Measurements from ENCODE around the gene RGMA.

Gene RGMA

DNA sequence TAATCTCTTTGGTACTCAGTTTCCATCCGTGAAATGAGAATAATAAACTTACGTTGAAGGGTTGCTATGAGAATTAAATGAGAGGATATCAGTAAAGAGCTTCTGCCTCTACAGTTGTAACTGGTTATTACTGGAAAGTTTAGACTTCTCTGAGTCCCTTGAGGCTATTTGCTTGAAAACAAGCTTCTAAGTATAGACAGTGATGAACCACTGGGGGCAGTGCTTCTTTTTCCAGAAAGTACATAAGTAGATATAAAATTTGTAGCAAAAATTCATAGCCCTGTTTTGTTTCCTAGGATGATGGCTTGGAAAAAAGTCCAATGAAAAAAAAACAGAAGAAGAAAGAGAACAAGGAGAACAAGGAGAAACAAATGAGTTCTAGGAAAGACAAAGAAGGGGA lies 87.1 kb downstream of the RGMA start:
- TF ChIP-seq, protein P1, sequence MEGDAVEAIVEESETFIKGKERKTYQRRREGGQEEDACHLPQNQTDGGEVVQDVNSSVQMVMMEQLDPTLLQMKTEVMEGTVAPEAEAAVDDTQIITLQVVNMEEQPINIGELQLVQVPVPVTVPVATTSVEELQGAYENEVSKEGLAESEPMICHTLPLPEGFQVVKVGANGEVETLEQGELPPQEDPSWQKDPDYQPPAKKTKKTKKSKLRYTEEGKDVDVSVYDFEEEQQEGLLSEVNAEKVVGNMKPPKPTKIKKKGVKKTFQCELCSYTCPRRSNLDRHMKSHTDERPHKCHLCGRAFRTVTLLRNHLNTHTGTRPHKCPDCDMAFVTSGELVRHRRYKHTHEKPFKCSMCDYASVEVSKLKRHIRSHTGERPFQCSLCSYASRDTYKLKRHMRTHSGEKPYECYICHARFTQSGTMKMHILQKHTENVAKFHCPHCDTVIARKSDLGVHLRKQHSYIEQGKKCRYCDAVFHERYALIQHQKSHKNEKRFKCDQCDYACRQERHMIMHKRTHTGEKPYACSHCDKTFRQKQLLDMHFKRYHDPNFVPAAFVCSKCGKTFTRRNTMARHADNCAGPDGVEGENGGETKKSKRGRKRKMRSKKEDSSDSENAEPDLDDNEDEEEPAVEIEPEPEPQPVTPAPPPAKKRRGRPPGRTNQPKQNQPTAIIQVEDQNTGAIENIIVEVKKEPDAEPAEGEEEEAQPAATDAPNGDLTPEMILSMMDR (conservative IDR thresholded peaks at IDR 0.05; ENCODE audit: low read depth): 0 out of 2 replicates have a peak, but pooled peaks have one; percentile 19
- no peak for DNase-seq (ENCODE audit: low spot score)
- POLR2A ChIA-PET (ENCODE audit: low non-redundant PET): no interaction called here
- CTCF ChIA-PET: interaction anchor here (0.6 kb wide), 1 partner anchor 527 kb away, joined by 3 read pairs; no protein-coding TSS in a partner anchor
- no peak overlapping the region for H3K27ac ChIP-seq

DNA sequence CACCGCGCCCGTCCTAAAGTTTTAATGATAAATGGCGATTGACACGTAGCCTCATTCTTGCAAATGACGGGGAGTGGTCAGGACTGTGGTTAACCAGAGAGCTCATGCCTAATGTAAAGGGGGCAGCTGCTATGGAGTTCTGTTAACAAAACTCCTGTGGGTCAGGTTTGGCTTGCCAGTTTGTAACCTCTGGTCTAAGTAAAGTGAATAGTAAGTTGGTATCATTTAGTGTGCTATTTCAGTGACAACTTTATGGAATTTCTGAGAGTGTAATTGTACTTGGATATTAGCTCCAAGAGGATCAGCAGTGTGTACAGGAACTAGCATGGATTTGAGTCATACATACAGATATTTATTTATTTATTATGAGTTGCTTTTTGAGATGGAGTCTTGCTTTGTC lies 87.9 kb downstream of the RGMA start:
- TF ChIP-seq, protein P1 (conservative IDR thresholded peaks at IDR 0.05; ENCODE audit: low read depth): no peak
- no peak overlapping the region for H3K27ac ChIP-seq
- POLR2A ChIA-PET (ENCODE audit: low non-redundant PET): no interaction called here
- DNase-seq (ENCODE audit: low spot score): no peak
- CTCF ChIA-PET: no interaction called here

- ChIA-PET POLR2A (ENCODE audit: low non-redundant PET) (no interaction called here), CTCF (interaction anchor here (0.6 kb wide), 1 partner anchor 772 kb away, joined by 3 read pairs; no protein-coding TSS in a partner anchor)
- no peak for DNase-seq (ENCODE audit: low spot score)
- TF ChIP-seq, protein P1 (conservative IDR thresholded peaks at IDR 0.05; ENCODE audit: low read depth): no peak
- no peak overlapping the region for H3K27ac ChIP-seq
Measured at GRCh38 chr15:92997821-92998220, 91.2 kb downstream of the RGMA start.

DNA sequence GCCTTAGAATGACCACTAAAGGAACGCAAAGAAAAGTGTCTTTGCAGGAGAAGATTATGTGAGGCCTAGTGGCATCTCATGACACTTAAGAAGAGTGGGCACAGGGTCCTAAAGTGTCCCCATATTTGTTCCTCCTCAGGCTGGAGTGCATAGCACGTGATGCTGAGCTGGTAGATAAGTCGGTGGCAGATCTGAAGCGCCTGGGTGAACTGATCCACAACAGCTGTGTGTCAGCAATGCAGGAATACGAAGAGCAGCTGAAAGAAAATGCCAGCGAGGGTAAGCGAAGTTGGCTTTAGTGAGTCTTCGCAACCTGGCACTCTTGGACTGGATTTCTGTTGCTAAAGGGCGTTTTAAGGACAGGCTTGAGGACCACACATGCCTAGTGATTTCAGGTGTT lies 96.3 kb downstream of the RGMA start:
- ChIA-PET CTCF (interaction anchor here (0.5 kb wide), 1 partner anchor 17 kb away, joined by 3 read pairs; no protein-coding TSS in a partner anchor), POLR2A (ENCODE audit: low non-redundant PET) (no interaction called here)
- no peak for DNase-seq (ENCODE audit: low spot score)
- TF ChIP-seq, protein P1 (conservative IDR thresholded peaks at IDR 0.05; ENCODE audit: low read depth): no peak
- H3K27ac ChIP-seq: no peak overlapping the region

GRCh38 chr15:92990031-92990430 lies 99.0 kb downstream of the RGMA start:
- POLR2A ChIA-PET (ENCODE audit: low non-redundant PET): no interaction called here
- H3K27ac ChIP-seq: no peak overlapping the region
- TF ChIP-seq, protein P1 (conservative IDR thresholded peaks at IDR 0.05; ENCODE audit: low read depth): no peak
- DNase-seq (ENCODE audit: low spot score): no peak
- CTCF ChIA-PET: interaction anchor here (0.5 kb wide), 1 partner anchor 13 kb away, joined by 4 read pairs; no protein-coding TSS in a partner anchor

DNA sequence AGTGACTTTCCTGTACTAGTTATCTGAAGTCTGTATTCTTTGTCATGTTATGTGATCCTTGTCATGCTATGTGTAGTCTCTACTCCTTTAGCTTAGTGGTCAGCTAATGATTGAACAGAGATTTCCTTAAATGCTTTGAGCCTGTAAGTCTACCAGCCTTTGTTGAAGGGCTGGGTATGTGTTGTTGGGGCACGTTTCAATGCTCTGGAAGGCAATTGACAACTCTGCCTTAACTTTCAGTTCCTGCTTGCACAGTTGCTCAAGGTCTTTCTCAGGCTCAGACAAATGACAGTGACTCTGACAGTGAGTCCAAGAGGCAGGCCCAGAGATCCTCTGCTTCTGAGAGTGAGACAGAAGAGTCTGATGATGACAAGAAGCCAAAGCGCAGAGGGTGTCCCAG lies 99.5 kb downstream of the RGMA start:
- TF ChIP-seq, protein P1 (conservative IDR thresholded peaks at IDR 0.05; ENCODE audit: low read depth): no peak
- no peak overlapping the region for H3K27ac ChIP-seq
- ChIA-PET POLR2A (ENCODE audit: low non-redundant PET) (no interaction called here), CTCF (no interaction called here)
- no peak for DNase-seq (ENCODE audit: low spot score)

Measured in RWPE1 (cell line).